Measurements from ENCODE around the gene FAM181A.
A peak's percentile ranks its signal among the peaks of the same experiment; 100 is the strongest.

The FAM181A gene

GRCh38 chr14:93952829-93953228 is 25.7 kb downstream of the FAM181A start:
- no peak for DNase-seq

- DNase-seq = no peak
Measured at GRCh38 chr14:93953263-93953662, 26.1 kb downstream of the FAM181A start.

- DNase-seq = no peak
Measured at GRCh38 chr14:93953739-93954515, 26.8 kb downstream of the FAM181A start.

DNA sequence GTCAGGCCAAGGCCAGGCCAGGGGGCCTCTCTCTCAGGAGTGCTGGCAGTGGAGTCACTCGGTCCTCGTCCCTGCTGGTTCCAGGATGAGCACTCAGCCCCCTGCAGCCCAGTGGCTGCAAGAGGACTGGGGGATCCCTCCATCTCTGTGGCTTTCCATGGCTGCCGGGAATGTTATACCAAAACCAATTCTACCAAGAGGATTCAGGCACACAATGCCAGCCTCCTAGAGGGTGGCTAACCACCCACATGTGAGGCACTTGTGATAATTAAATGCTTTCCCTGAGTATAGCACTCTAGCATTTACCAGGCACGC is 27.3 kb downstream of the FAM181A start:
- DNase-seq = no peak

- no peak for DNase-seq
Measured at GRCh38 chr14:93954900-93955849, 28.0 kb downstream of the FAM181A start.

GRCh38 chr14:93955850-93956481 is 28.8 kb downstream of the FAM181A start:
- DNase-seq = no peak

GRCh38 chr14:93956514-93957332 is 29.6 kb downstream of the FAM181A start:
- no peak for DNase-seq

DNA sequence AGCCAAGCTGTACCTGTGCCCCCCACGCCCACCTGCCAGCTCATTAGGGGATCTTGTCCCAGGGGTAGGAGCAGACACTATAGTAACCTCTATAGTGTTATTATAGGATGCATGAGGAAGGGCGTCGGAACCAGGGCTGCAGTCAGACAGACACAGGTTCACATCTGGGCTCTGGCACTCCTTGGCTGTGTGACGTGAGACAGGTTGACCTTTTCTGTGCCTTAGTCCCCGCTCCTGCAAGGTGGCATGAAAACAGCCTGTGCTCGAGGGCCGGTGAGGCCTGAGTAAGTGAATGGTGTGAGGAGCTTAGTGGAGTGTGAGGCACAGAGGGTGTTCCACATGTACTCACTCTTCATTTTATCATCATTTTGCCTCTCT is 30.2 kb downstream of the FAM181A start:
- DNase-seq = no peak

DNA sequence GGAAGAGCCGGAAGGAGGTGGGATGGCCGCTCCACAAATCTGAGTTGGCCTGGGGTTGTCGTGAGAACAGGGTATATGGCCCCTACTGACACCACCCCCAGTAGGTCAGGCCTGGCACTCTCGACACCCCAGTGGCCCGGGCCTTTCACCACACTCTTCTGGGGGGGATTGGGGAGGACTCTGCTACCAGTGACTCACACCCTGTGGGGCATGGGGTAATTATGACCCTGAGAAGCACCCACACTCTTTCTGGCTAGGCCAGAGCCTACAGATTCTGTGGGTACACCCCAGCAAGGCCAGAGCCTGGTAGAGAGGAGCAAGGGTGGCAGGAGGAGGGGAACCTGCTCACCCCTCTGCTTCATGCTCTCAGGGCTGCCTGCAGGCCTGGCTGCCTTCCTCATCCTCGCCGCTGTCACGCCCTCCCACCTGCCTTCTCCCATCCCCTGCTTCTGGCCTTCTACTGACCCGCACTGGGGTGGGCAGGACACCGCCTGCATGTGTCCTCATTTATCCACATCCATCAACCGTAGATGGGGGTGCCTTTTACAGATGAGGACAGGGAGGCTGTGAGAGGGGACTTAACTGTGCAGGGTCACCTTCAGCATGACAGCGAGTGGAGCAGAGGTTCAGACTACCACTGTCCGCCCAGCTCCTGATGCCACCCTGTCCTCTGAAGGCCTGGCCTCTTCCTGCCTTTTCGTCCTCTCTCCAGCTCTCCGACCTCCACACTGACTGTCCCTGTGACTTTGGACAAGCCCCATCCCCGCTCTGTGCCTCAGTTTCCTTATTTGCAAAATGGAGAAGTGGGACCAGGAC is 30.8 kb downstream of the FAM181A start:
- no peak for DNase-seq

GRCh38 chr14:93958567-93959238 is 31.6 kb downstream of the FAM181A start:
- no peak for DNase-seq

DNA sequence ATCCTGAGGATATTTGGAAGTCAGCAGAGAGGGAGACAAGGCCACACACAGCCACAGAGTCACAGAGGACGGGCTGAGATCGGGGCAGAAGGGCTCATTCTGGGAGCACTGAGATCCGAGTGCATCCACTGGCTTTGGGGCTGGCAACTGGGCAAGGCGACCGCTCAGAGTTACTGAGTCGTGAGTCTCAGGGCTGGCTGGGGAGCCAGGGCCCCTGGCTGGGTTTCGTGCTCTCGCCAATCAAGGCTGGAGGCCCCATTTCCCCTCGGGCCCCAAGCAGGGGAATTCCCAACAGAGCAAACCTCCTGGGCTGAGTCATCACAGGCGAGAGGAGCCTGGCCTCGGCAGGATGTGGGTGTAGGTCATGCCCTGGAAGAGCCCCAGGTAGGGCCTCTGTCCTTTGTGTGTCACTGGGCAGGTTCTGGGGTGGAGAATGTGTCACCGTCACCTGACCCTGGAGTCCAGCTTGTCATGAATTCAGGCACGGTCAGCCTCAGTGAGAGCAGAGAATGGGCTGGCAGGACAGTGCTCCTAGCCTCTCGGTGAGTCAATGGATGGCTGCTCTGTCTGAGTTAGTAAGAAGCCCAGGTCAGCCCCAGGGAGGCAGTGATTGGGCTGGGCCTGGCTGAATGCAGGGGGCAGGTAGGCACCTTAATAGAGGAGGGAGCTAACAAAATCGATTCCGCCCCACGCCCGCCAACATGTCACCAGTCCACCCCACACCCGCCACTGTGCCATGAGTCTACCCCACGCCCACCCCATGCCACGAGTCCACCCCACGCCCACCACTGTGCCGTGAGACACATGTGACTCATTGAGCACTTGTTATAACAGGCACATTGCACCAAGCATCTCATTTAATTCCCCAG is 32.3 kb downstream of the FAM181A start:
- DNase-seq = peak; percentile 92

DNA sequence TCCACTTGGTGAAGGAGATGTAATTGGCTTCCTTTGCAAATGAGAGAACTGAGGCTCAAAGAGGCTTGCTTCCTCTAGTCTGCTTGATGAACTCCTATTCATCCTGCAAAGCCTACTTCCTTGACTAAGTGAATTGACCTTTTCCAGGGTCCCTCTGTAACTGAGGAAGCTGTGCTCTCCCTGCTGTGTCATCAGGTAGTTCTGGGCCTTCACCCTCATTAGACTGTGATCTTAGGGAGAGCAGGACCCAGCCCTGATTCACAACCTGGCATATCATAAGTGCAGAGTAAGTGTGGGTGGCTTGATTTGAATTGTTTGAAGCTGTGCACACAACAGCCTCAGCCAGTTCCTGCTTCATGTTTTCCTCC is 32.9 kb downstream of the FAM181A start:
- DNase-seq = no peak

GRCh38 chr14:93960774-93961438 is 33.8 kb downstream of the FAM181A start:
- DNase-seq = no peak

GRCh38 chr14:93961620-93962019 is 34.5 kb downstream of the FAM181A start:
- DNase-seq = no peak

DNA sequence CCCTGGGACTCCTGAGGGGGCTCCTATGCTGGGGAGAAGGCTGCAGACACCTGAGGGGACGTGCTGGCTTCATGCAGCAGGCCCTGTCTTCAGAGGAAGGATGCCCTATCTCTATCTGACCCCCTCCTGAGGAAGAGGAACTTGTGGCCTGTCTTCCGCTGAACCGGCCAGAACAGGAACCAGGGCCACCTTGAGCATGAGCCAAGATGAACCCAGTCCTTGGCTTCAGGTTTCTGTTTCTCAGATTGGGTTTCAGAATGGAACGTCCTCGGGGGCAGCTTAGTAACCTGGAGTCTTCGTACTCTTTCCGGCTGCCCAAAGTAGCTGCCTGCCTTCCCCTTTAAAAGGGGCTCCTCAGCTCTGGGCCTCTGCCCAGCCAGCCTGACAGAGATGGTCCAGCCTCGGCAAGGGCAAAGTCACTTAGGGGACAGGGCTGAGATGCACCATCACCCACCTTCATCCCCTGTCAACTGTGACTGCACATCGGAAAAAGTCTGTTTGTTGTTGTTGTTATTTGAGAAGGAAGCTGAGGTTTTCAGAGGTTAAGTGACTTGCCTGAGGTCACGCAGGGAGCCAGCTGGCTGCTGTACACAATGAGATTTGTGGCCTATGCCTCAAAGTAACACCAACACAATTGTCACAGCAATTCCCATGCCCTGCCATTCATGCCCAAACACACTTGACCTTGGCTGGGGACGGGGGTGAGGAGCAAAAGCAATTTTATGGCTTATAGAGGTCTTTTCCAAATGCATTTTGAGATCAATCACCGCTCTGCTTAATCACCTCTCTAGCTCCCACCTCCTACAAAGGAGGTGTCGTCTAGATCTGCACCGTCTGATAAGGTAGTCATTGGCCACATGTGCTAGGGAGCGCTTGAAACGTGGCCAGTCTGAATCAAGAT is 35.8 kb downstream of the FAM181A start:
- no peak for DNase-seq

GRCh38 chr14:93963692-93964091 is 36.5 kb downstream of the FAM181A start:
- no peak for DNase-seq

- no peak for DNase-seq
Measured at GRCh38 chr14:93964281-93964680, 37.1 kb downstream of the FAM181A start.

- DNase-seq = no peak
Measured at GRCh38 chr14:93964820-93965286, 37.7 kb downstream of the FAM181A start.

Data from fibroblast of skin of right biceps (primary cell).